ENCODE results near the gene GRIK1.

- no peak for TF ChIP-seq CTCF (conservative IDR thresholded peaks at IDR 0.05; ENCODE audit: low read length)
- no peak for TF ChIP-seq EZH2phosphoT487 (IDR thresholded peaks at IDR 0.05; ENCODE audit: borderline replicate concordance)
Observed at GRCh38 chr21:29630441-29630840, 309.4 kb downstream of the GRIK1 start.

Data from Loucy (cell line).